NCI-H2081 (cell line): ENCODE measurements around the gene FGD1.
"Not testable (repeated sequence)": the region's sequence is repeated elsewhere in the genome, so short reads cannot be mapped to it uniquely, and the experiment has no call there.

Experiments used
- DNase-seq, 2 experiments: peaks; one replicate each; lab custom pipeline; 2025; lab: John Stamatoyannopoulos, UW

Gene FGD1

GRCh38 chrX:54495814-54496516, at the start of gene FGD1:
Gene FGD1 (minus strand): TSS chrX:54496234. CDS start chrX:54495432, 802 bp downstream.
- peak; percentile 19 to 37 for DNase-seq

GRCh38 chrX:54542239-54542638, 46.2 kb upstream of the FGD1 start:
- not testable (repeated sequence) for DNase-seq

GRCh38 chrX:54540289-54540688, 44.3 kb upstream of the FGD1 start:
- DNase-seq: no peak

- DNase-seq: no peak
Measured at GRCh38 chrX:54534271-54534670, 38.2 kb upstream of the FGD1 start.

GRCh38 chrX:54530357-54530900, 34.4 kb upstream of the FGD1 start:
- DNase-seq: no peak

GRCh38 chrX:54529552-54530356, 33.7 kb upstream of the FGD1 start, which contains the start of gene GNL3L:
Gene GNL3L (plus strand): TSS chrX:54530219. CDS start chrX:54532567, 2,348 bp downstream.
- DNase-seq: peak; percentile 86 to 87

GRCh38 chrX:54529151-54529550, 33.1 kb upstream of the FGD1 start:
- DNase-seq: no peak

GRCh38 chrX:54509400-54509799, 13.4 kb upstream of the FGD1 start:
- DNase-seq: no peak

- DNase-seq: no peak
Measured at GRCh38 chrX:54496936-54497335, 902 bp upstream of the FGD1 start.

GRCh38 chrX:54496517-54496852, 451 bp upstream of the FGD1 start:
- DNase-seq: no peak

GRCh38 chrX:54494989-54495813, 833 bp downstream of the FGD1 start:
- DNase-seq: no peak

- DNase-seq: no peak
Measured at GRCh38 chrX:54494166-54494988, 1.7 kb downstream of the FGD1 start.

- no peak for DNase-seq
Measured at GRCh38 chrX:54492340-54492739, 3.7 kb downstream of the FGD1 start.

- DNase-seq: not testable (repeated sequence)
Measured at GRCh38 chrX:54489819-54490218, 6.2 kb downstream of the FGD1 start.

- DNase-seq: no peak
Measured at GRCh38 chrX:54484666-54485065, 11.4 kb downstream of the FGD1 start.

GRCh38 chrX:54483946-54484345, 12.1 kb downstream of the FGD1 start:
- no peak for DNase-seq

- DNase-seq: no peak
Measured at GRCh38 chrX:54482839-54483593, 13.0 kb downstream of the FGD1 start.

- DNase-seq: no peak
Measured at GRCh38 chrX:54479136-54480111, 16.6 kb downstream of the FGD1 start.
